HepG2 (cell line): ENCODE measurements around the gene RNF8. TPM values are rescaled to one million over a fixed set of nuclear protein-coding genes. Genes with fewer than 3 reads are reported as not detected.

Experiments used
- AGO2 ChIP-seq: fragments of 200-400 bp; formaldehyde crosslinking; optimal IDR thresholded peaks from 2 replicates; pipeline ENCODE3; 2017; ENCODE audit warnings: mild to moderate bottlenecking, low read depth, low read length, moderate library complexity
- ETV6 ChIP-seq: sonication (generic); formaldehyde crosslinking; conservative IDR thresholded peaks from 2 replicates; pipeline ENCODE4 v1.4.0; 2020; ENCODE audit warnings: missing genetic modification reagents
- HNRNPK ChIP-seq: fragments of 200-400 bp; formaldehyde crosslinking; IDR thresholded peaks from 2 replicates; pipeline ENCODE4 v1.6.1; 2018; ENCODE audit warnings: low read length, low read depth, moderate library complexity, mild to moderate bottlenecking; ENCODE audit not compliant: poor library complexity, severe bottlenecking
- KDM6A ChIP-seq: IDR thresholded peaks from 2 replicates; pipeline ENCODE4 v1.6.1; 2016; ENCODE audit warnings: low read depth
- KLF16 ChIP-seq, 2 experiments: sonication (generic) in 1 of 2; formaldehyde crosslinking in 1 of 2; IDR thresholded peaks; 2 replicates each; pipeline versions ENCODE4 v1.6.1 to v1.8.0; 2016 to 2023; ENCODE audit warnings: missing genetic modification reagents in 2 of 2, missing compliant biosample characterization in 1 of 2
- PHF20 ChIP-seq: sonication (generic); formaldehyde crosslinking; IDR thresholded peaks from 2 replicates; pipeline ENCODE4 v1.5.0; 2020; ENCODE audit warnings: mild to moderate bottlenecking, missing genetic modification reagents
- PHF5A ChIP-seq: IDR thresholded peaks from one replicate; pipeline ENCODE4 v1.6.1; 2018; ENCODE audit warnings: low read depth, missing genetic modification reagents; ENCODE audit not compliant: unreplicated experiment
- RNF2 ChIP-seq: fragments of 450-650 bp; conservative IDR thresholded peaks from 2 replicates; pipeline ENCODE4 v1.6.1; 2016; ENCODE audit warnings: low read depth
- ZBTB7B ChIP-seq: sonication (generic); formaldehyde crosslinking; IDR thresholded peaks from 2 replicates; pipeline ENCODE4 v1.4.0; 2020; ENCODE audit warnings: missing genetic modification reagents
- ZEB1 ChIP-seq: IDR thresholded peaks from 2 replicates; pipeline ENCODE4 v1.6.1; 2012; ENCODE audit warnings: mild to moderate bottlenecking, low read depth, inconsistent platforms; ENCODE audit not compliant: insufficient replicate concordance
- ZFP82 ChIP-seq: sonication (generic); formaldehyde crosslinking; IDR thresholded peaks from 2 replicates; pipeline ENCODE4 v1.5.1; 2020; ENCODE audit warnings: mild to moderate bottlenecking, missing genetic modification reagents, borderline replicate concordance
- ZNF296 ChIP-seq: sonication (generic); formaldehyde crosslinking; conservative IDR thresholded peaks from 2 replicates; pipeline ENCODE4 v1.5.0; 2020; ENCODE audit warnings: mild to moderate bottlenecking, missing genetic modification reagents
- ZNF34 ChIP-seq: sonication (generic); formaldehyde crosslinking; IDR thresholded peaks from 2 replicates; pipeline ENCODE4 v1.4.0; 2020; ENCODE audit warnings: mild to moderate bottlenecking, missing genetic modification reagents, borderline replicate concordance
- ZNF598 ChIP-seq: sonication (generic); formaldehyde crosslinking; IDR thresholded peaks from 2 replicates; pipeline ENCODE4 v1.5.1; 2020; ENCODE audit warnings: mild to moderate bottlenecking, missing genetic modification reagents, borderline replicate concordance
- ZNF605 ChIP-seq: sonication (generic); formaldehyde crosslinking; IDR thresholded peaks from 2 replicates; pipeline ENCODE4 v1.8.0; 2022; ENCODE audit warnings: mild to moderate bottlenecking, missing genetic modification reagents
- polyA plus RNA-seq, 8 experiments: library from polyadenylated mRNA; depleted of rRNA in 3 of 8; stranded (reverse) in 7 of 8; unstranded in 1 of 8; fragments of >200 nt; fragmentation: Illumina TruSeq in 4 of 8; extraction: Trizol in 4 of 8; gene quantifications; 2 replicates each; pipeline versions ENCODE4 v1.2.1 to v1.2.3, GENCODE V29; 2011 to 2016; ENCODE audit warnings: low read depth in 4 of 8, missing spikeins in 1 of 8, mixed read lengths in 1 of 8; ENCODE audit not compliant: insufficient read depth in 1 of 8
- total RNA-seq, 5 experiments: library from RNA; depleted of rRNA; stranded (reverse); fragments of >200 nt; fragmentation: Illumina TruSeq; extraction: Trizol; gene quantifications; 2 replicates each; pipeline ENCODE4 v1.2.3, GENCODE V29; 2016; ENCODE audit warnings: low read depth in 1 of 5
- TF ChIP-seq, protein P1 (sequence below): sonication (generic); formaldehyde crosslinking; IDR thresholded peaks from 2 replicates; pipeline ENCODE4 v1.5.0; 2020; ENCODE audit warnings: mild to moderate bottlenecking, missing genetic modification reagents
- TF ChIP-seq, protein P2 (sequence below), 2 experiments: sonication (generic) in 1 of 2; formaldehyde crosslinking in 1 of 2; IDR thresholded peaks; 2 replicates each; pipeline versions ENCODE4 v1.4.0 to v1.6.1; 2018 to 2020; ENCODE audit warnings: missing genetic modification reagents in 2 of 2, borderline replicate concordance in 1 of 2, low read depth in 1 of 2, mild to moderate bottlenecking in 1 of 2, missing biosample characterization in 1 of 2
- TF ChIP-seq, protein P3 (sequence below): sonication (generic); formaldehyde crosslinking; IDR thresholded peaks from 2 replicates; pipeline ENCODE4 v1.5.0; 2020; ENCODE audit warnings: mild to moderate bottlenecking, missing genetic modification reagents
- TF ChIP-seq, protein P4 (sequence below): sonication (generic); formaldehyde crosslinking; IDR thresholded peaks from 2 replicates; pipeline ENCODE4 v1.5.1; 2020; ENCODE audit warnings: mild to moderate bottlenecking, missing genetic modification reagents, moderate library complexity

The RNF8 gene
- total and polyA plus RNA-seq, 2 of the 13 experiments (the other 11 are each of a cell fraction or from before 2014, with no cell fraction given), result 21.8 to 47.6 TPM

DNA sequence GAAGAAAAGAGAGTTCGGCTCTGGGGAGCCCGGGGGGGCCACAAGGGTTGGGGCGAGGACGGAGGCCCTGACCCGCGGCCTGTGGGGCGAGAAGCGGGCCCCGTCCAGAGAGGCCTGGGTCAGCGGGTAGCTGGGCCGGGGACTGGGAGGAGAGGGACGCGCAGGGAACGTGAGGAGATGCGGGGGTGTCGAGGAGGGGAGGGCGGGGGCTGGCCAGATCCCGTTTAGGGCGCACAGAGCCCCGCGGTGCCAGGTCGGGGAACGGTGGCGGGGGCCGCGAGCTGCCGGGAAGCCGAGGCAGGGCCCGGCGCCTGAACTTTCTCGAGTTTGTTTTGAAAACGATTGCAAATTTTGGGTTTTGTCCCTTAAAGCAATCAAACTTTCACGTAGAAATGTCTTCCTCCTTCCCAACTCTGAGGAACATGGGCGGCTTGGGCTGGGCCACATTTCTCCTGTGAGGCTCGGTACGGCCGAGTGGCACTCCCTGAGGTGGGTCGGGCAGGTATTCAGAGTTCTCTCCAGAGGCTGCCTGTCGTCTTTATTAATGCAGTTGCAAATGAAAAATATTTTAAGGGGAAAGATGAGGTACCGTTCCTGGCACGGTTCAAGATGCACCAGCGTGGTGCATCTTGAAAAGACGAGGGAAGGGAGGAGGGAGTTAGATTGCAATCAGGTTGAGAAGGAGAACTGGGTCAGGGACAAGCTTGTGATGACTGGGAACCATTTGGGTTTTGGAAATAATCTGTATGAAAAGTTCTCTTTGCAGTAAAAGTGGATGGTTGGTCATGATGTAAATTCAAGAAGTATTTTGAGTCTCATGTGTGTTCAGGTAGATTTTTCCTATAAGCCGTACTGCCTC, 972 bp downstream of the RNF8 start (continued):
- TF ChIP-seq ZNF598 (CRISPR knock-in tag) (no peak), ZEB1 (no peak), ZBTB7B (peak; percentile 48; the same call in 1 of the 2 replicates), PHF5A (CRISPR knock-in tag) (no peak), ZNF605 (CRISPR knock-in tag) (peak; percentile 49), ZFP82 (CRISPR knock-in tag) (0 out of 2 replicates have a peak, but pooled peaks have one; percentile 11), AGO2 (no peak), ETV6 (CRISPR knock-in tag) (no peak), ZNF296 (CRISPR knock-in tag) (0 out of 2 replicates have a peak, but pooled peaks have one; percentile 12), KDM6A (no peak), HNRNPK (no peak), PHF20 (CRISPR knock-in tag) (no peak), ZNF34 (CRISPR knock-in tag) (no peak), RNF2 (no peak), KLF16 (CRISPR knock-in tag; IDR thresholded peaks at IDR 0.05) (no peak)
- TF ChIP-seq, protein P1, sequence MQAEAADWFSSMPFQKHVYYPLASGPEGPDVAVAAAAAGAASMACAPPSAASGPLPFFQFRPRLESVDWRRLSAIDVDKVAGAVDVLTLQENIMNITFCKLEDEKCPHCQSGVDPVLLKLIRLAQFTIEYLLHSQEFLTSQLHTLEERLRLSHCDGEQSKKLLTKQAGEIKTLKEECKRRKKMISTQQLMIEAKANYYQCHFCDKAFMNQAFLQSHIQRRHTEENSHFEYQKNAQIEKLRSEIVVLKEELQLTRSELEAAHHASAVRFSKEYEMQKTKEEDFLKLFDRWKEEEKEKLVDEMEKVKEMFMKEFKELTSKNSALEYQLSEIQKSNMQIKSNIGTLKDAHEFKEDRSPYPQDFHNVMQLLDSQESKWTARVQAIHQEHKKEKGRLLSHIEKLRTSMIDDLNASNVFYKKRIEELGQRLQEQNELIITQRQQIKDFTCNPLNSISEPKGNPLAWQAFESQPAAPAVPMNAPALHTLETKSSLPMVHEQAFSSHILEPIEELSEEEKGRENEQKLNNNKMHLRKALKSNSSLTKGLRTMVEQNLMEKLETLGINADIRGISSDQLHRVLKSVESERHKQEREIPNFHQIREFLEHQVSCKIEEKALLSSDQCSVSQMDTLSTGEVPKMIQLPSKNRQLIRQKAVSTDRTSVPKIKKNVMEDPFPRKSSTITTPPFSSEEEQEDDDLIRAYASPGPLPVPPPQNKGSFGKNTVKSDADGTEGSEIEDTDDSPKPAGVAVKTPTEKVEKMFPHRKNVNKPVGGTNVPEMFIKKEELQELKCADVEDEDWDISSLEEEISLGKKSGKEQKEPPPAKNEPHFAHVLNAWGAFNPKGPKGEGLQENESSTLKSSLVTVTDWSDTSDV (CRISPR knock-in tag), result no peak
- TF ChIP-seq, protein P2, sequence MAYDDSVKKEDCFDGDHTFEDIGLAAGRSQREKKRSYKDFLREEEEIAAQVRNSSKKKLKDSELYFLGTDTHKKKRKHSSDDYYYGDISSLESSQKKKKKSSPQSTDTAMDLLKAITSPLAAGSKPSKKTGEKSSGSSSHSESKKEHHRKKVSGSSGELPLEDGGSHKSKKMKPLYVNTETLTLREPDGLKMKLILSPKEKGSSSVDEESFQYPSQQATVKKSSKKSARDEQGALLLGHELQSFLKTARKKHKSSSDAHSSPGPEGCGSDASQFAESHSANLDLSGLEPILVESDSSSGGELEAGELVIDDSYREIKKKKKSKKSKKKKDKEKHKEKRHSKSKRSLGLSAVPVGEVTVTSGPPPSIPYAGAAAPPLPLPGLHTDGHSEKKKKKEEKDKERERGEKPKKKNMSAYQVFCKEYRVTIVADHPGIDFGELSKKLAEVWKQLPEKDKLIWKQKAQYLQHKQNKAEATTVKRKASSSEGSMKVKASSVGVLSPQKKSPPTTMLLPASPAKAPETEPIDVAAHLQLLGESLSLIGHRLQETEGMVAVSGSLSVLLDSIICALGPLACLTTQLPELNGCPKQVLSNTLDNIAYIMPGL (CRISPR knock-in tag; IDR thresholded peaks at IDR 0.05; ENCODE audit: borderline replicate concordance in 1 of 2, low read depth in 1 of 2), result peak in 1 of 2 experiments; percentile 25; a peak in 2 of 4 replicates
- TF ChIP-seq, protein P3, sequence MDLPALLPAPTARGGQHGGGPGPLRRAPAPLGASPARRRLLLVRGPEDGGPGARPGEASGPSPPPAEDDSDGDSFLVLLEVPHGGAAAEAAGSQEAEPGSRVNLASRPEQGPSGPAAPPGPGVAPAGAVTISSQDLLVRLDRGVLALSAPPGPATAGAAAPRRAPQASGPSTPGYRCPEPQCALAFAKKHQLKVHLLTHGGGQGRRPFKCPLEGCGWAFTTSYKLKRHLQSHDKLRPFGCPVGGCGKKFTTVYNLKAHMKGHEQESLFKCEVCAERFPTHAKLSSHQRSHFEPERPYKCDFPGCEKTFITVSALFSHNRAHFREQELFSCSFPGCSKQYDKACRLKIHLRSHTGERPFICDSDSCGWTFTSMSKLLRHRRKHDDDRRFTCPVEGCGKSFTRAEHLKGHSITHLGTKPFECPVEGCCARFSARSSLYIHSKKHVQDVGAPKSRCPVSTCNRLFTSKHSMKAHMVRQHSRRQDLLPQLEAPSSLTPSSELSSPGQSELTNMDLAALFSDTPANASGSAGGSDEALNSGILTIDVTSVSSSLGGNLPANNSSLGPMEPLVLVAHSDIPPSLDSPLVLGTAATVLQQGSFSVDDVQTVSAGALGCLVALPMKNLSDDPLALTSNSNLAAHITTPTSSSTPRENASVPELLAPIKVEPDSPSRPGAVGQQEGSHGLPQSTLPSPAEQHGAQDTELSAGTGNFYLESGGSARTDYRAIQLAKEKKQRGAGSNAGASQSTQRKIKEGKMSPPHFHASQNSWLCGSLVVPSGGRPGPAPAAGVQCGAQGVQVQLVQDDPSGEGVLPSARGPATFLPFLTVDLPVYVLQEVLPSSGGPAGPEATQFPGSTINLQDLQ (CRISPR knock-in tag), result 0 out of 2 replicates have a peak, but pooled peaks have one; percentile 20
- TF ChIP-seq, protein P4, sequence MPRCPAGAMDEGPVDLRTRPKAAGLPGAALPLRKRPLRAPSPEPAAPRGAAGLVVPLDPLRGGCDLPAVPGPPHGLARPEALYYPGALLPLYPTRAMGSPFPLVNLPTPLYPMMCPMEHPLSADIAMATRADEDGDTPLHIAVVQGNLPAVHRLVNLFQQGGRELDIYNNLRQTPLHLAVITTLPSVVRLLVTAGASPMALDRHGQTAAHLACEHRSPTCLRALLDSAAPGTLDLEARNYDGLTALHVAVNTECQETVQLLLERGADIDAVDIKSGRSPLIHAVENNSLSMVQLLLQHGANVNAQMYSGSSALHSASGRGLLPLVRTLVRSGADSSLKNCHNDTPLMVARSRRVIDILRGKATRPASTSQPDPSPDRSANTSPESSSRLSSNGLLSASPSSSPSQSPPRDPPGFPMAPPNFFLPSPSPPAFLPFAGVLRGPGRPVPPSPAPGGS, result no peak
